HL-60 (cell line): ENCODE results near the gene USP8.

Experiments used
- CTCF ChIP-seq: IDR thresholded peaks from one replicate; pipeline ENCODE4 v1.5.1; 2011; ENCODE audit warnings: low read length, control low read depth, inconsistent platforms; ENCODE audit not compliant: insufficient read depth
- GABPA ChIP-seq: IDR thresholded peaks from 2 replicates; pipeline ENCODE4 v1.6.1; 2012; ENCODE audit warnings: low read depth
- POLR2AphosphoS5 ChIP-seq: IDR thresholded peaks from 2 replicates; pipeline ENCODE4 v1.6.1; 2012; ENCODE audit warnings: low read depth
- REST ChIP-seq: IDR thresholded peaks from 2 replicates; pipeline ENCODE4 v1.6.1; 2012; ENCODE audit warnings: low read depth; ENCODE audit not compliant: insufficient replicate concordance

- no peak for TF ChIP-seq CTCF
- TF ChIP-seq POLR2AphosphoS5 = no peak
- TF ChIP-seq GABPA = no peak
- no peak for TF ChIP-seq REST
These were observed 12.3 kb upstream of the USP8 start for GRCh38 chr15:50411870-50412269.
